Stimulated activated CD4-positive, alpha-beta T cell treated with anti-CD3 and anti-CD28 coated beads, Interleukin-2, amount 100 ng/mL, for 4 hours (primary cell): Measurements from ENCODE around the gene SLC1A5.
"Not testable (repeated sequence)": the region's sequence is repeated elsewhere in the genome, so short reads cannot be mapped to it uniquely, and the experiment has no call there.

Experiments used
- DNase-seq: peaks from one replicate; pipeline ENCODE4 v3.0.0-alpha.2; 2020; ENCODE audit warnings: low read depth

SLC1A5 gene

DNA sequence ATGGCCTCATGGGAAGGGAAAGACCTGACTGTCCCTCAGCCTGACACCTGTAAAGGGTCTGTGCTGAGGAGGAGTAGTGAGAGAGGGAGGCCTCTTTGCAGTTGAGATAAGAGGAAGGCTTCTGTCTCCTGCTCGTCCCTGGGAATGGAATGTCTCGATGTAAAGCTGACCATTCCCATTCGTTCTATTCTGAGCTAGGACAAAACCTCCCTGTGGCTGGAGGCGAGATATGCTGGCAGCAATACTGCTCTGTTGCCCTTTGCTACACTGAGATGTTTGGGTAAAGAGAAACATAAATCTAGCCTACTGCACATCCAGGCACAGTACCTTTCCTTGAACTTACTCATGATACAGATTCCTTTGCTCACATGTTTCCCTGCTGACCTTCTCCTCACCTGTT is 19.6 kb downstream of the SLC1A5 start:
- not testable (repeated sequence) for DNase-seq

GRCh38 chr19:46766569-46767317 is 21.7 kb downstream of the SLC1A5 start:
- DNase-seq, result peak; percentile 46

GRCh38 chr19:46764817-46765291 is 23.5 kb downstream of the SLC1A5 start:
- DNase-seq, result no peak

GRCh38 chr19:46762245-46762890 is 26.0 kb downstream of the SLC1A5 start:
- DNase-seq, result no peak

- DNase-seq, result no peak
Observed at GRCh38 chr19:46761418-46761831, 27.0 kb downstream of the SLC1A5 start.

DNA sequence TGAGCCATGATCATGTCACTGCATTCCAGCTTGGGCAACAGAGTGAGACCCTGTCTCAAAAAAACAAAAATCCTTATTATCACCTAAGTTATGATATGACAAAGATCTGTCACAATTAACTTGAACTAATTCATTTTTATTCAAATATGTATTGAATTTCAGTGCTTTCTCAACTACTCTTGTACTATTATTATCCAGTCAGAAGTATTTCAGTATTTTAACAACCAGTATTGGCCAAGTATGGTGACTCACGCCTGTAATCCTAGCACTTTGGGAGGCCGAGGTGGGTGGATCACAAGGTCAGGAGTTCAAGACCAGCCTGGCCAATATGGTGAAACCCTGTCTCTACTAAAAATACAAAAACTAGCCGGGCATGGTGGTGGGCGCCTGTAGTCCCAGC is 27.5 kb downstream of the SLC1A5 start:
- not testable (repeated sequence) for DNase-seq

DNA sequence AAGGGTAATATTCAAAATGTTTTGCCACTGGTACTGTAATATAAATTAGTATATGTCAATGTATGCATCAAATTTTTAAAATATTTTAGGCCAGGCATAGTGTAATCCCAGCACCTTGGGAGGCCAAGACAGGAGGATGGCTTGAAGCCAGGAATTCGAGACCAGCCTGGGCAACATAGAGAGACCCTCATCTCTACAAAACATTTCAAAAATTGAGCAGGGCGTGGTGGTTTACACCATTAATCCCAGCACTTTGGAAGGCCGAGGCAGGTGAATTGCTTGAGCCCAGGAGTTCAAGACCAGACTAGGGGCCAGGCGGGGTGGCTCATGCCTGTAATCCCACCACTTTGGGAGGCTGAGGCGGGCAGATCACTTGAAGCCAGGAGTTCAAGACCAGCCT is 28.0 kb downstream of the SLC1A5 start:
- no peak for DNase-seq

DNA sequence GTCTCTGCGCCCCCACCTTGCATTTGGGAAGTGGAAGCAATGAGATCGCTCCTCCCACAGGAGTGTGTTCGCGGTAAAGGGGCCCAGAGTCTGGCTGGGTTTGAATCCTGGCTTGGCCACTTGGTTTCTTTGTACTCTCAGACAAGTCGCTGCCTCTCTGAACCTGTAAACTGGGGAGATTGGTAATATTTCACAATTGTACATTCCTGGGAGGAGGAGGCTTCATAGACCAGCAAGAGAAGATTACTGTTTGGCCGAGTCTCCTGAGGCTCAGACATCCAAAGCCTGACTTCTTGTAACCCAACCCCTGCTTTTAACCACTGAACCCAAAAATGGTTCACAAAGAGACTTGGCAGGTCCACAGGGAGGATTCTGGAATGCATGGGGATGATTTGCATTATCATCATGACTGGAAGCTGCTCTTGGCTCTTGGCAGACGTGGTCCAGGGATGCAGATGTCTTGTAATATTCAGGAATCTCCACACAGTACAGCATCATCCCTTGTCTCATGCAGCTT is 28.5 kb downstream of the SLC1A5 start:
- DNase-seq, result no peak

DNA sequence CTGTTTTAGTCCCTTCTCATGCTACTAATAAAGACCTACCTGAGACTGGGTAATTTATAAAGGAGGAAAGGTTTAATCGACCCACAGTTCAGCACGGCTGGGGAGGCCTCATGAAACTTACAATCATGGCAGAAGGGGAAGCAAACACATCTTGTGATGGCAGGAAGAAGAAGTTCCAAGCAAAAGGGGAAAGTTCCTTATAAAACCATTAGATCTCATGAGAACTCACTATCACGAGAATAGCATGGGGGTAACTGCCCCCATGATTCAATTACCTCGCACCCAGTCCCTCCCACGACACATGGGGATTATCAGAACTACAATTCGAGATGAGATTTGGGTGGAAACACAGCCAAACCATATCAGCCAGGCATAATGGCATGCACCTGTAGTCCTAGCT is 29.2 kb downstream of the SLC1A5 start:
- no peak for DNase-seq

- DNase-seq, result no peak
Observed at GRCh38 chr19:46756544-46756888, 31.9 kb downstream of the SLC1A5 start.

GRCh38 chr19:46755853-46756543 is 32.4 kb downstream of the SLC1A5 start:
- DNase-seq, result no peak

DNA sequence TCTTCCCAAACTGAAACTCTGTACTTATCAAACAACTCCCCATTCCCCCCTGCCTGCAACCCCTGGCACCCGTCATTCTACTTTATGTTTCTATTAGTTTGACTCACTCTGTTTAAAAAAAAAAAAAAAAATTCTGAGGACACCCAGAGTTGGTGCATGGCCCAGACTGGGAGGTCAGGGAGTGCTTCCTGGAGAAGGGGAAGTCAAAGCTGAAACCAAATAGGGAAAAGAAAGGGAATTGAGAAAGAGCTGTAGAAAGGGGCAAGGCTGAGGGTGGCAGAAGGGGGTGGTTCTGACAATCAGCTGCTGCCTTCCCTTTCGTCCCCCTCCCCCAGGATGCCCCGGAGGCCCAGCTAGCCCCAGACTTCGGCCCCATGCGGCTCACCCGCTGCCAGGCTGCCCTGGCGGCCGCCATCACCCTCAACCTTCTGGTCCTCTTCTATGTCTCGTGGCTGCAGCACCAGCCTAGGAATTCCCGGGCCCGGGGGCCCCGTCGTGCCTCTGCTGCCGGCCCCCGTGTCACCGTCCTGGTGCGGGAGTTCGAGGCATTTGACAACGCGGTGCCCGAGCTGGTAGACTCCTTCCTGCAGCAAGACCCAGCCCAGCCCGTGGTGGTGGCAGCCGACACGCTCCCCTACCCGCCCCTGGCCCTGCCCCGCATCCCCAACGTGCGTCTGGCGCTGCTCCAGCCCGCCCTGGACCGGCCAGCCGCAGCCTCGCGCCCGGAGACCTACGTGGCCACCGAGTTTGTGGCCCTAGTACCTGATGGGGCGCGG is 33.1 kb downstream of the SLC1A5 start:
- no peak for DNase-seq

- peak; percentile 39 for DNase-seq
Observed at GRCh38 chr19:46753420-46754155, 34.8 kb downstream of the SLC1A5 start.

GRCh38 chr19:46748325-46749109 is 39.9 kb downstream of the SLC1A5 start:
- peak; percentile 61 for DNase-seq

DNA sequence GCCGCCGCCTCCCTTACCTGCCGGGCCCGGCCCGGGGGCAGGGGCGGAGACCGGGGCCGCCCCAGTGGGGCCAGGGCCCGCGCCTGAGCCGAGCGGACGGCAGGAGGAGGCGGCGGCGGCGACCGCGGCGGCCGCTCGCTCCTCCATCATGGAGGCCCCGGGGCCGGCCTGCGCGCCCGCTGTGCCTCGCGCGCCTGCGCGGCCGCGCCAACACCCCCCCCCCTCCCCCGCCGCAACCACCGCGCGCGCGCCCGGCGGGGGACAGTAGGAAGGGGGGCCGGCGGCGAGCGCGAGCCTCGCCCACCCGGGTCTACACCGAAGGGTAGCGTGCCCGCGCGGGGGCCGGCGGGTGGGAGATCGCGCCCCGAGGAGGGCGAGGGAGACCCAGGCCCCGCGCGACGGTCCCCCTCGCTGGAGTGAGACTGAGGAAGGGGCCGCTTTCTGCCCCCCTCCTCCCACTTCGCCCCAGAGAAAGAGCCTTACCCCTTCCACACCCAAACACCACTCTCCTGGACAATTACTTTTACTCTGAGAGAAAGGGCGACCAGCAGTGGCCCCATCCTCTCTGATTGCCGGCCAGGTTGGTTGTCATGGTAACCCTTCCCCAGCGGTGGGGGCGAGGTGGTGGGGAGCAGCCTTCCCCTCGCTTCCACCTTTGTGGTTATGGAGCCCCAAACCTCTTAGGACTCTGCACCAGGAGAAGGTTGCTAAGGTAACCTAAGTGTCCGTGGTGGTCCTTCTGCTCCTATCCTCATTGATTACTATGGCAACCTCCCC is 41.9 kb downstream of the SLC1A5 start, which contains the start of gene STRN4:
Gene STRN4, minus strand, starts transcription at position 170 of the 777 bp plus-strand sequence. Its CDS starts 20 bp downstream, at position 150.
- DNase-seq, result peak; percentile 47

- no peak for DNase-seq
Observed at GRCh38 chr19:46745521-46746280, 42.7 kb downstream of the SLC1A5 start, which contains the start of gene FKRP. Gene FKRP, plus strand, starts transcription at chr19:46746057. Its CDS starts 9,394 bp downstream, at chr19:46755451.

DNA sequence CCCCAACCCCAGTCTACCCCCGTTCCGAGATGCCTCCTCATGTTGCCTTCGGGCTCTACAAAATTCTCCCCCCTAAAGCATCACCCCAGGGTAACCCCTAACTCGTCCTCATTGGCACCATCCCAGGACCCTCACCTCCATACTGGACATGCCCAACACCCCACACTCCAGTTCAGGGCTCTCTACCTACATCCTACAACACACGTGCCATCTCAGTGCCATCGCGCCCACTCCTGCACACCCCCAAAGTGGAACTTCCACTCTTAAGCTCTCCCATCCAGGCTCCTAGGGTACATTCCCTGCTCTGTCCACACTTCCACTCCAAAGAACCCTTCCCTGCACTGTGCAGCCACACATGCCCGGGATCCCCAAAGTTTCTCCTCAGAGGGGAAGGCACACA is 43.4 kb downstream of the SLC1A5 start:
- no peak for DNase-seq

- no peak for DNase-seq
Observed at GRCh38 chr19:46744005-46744691, 44.2 kb downstream of the SLC1A5 start.
